IPS-NIHi11 (cell line): ENCODE data around the gene CIT.

Experiments
- DNase-seq: peaks from one replicate; pipeline ENCODE4 v3.0.0; 2012; ENCODE audit warnings: mixed read lengths, low spot score

The CIT gene

DNA sequence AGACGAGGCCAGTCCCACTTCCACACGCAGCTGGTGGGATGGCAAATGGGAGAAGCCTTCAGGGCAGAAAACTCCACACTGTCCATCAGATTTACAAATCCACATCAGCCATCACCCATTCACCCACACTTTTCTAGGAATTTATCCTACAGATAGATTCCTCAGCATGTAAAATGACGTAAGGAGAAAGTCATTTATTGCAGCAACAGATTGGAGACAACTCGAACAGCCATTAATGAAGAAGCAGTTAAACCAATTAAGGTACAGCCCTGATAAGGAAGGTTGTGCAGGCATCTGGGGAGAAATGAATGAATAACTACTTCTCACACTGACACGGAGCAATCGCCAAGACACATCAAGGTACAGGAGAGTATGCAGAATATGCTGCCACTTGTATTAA, 183.0 kb downstream of the CIT start:
- no peak for DNase-seq

DNA sequence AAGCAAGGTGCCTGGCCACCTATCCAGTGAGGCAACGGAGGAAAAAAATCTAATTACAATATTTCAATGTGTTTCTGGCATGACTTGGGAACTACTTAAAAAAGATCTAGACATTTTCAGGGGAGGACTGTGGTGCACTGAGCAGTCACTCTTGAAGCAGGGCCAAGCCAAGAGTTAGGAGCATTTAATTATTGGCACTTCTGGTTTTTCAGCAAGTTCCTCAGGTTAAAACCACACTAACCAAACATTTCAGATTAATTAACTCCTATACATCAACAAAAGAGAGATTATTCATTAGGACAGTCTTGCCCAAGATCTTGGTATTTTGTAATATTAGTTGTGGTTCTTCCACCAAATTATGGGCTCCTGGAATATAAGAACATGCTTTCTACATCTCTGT, 183.6 kb downstream of the CIT start:
- no peak for DNase-seq

DNA sequence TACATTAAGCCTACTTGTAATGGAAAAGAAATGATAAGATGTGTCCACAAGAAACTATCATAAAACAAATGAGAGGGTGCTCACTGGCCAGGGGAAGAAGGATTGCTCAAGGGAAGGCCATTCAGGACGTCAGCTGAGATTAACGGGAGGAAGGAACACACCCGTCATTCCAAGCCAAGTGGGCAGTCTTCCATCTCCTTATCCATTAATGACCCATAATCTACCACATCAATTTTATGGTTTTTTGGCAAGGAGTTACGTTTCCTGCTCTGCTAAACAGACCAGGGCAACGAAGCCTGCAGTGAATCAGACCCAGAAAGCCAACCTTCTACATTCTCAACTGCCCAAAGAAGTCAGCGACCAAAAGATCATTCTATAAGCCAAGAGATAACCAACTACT, 184.1 kb downstream of the CIT start:
- no peak for DNase-seq

DNA sequence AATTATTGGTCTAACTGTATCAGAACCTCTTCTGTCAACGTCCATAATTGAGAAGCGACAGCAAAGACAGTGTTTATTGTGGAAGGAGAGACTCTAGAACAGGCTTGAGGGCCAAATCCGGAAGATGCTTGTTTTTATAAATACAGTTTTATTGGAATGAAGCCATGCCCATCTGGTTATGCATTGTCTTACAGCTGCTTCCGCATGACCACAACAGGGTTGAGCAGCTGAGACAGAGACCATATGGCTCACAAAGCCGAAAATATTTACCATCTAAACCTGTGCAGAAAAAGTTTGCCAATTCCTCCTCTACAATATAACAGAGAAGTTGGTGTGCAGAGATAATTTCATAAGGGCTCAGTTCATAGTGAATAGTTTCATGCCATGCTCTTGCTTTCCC, 184.7 kb downstream of the CIT start:
- DNase-seq: no peak

DNA sequence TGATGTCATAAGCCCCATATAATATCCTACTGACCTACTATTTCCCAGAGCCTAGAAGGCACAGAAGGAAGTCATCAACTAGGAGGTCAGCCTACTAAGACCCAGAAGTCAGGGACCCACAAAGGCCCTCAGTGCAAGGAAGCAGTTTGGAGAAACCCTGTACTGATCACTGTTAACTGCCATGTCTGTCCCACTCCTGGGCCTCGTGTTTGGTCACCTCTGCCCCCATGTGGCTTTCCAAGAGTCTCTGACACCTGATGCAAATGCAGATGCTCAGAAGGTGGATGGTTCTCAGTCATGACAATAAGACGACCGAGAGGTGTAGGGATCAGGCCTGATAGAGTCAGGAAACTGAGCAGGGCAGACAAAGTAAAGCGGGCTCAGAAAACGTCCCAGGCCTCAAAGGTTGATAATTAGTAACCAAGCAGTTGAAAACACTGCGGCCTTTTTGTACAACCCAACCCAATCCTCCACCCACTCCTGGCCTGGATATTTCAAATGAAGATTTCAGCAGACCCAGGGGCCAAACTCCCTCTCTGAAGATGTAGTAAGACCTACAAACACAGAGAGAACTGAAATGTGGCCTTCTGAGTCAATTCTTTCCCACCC, 185.8 kb downstream of the CIT start:
- DNase-seq: no peak

DNA sequence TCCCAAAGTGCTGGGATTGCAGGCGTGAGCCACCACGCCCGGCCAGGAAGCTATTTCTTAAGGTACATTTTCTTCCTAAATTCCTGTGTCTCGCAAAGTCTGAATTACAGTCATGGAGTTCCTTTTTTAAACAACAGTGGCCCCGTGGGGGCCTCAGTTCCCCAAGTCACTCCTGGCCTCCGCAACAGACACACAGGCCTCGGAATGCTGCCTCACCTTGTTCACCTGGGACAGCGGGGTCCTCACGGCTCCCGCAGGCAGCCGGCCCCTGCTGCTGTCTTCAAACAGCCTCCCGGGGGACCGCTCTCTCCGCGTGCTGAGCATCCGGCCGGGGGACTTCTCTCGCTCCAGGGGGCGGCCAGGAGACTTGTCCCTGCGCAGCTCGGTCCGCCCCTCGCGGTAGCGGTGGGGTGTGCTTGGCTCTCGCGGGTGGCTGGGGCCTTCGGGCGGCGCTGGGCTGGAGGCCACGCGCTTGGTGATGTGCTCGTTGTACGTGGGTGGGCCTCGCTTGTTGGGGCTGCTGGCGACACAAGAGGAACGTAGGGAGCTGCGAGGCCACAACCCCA, 187.1 kb downstream of the CIT start:
- no peak for DNase-seq

DNA sequence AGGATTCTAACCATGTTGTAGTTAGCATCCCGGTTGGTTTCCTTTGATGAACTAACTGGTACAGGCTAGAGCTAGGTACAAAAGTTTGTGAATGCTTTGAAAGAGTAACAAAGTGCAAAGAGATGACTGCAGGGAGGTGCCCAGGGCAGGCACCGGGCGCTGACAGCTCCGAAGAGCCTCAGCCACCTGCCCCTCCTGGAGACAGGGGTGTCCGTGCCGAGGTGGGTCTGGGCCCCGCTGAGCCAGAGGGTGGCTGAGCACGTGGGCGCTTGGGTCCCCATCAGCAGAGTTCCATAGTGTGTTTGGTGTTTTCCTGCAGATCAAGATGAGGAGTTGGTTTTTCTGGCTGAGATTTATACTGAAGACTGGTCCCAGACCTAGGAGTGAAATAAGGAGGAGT, 189.2 kb downstream of the CIT start:
- no peak for DNase-seq

DNA sequence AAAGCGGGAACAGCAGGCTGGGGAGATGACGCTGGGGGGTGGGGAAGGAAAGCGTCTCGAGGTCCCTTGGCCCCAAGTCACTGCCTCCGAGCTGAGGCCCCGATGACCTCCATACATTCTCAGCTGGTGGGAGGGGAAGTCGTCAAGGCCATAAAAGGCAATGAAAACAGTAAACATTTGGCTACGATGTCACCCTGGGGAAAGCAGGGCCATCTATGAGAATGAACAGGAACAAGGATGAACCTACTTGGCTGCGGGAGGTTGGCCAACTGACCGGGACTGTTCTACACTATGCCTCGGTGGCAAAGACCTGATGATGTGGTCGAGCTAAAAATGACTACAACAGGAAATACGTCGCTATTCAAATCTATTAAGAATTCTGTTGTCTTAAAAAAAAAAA, 189.7 kb downstream of the CIT start:
- no peak for DNase-seq

DNA sequence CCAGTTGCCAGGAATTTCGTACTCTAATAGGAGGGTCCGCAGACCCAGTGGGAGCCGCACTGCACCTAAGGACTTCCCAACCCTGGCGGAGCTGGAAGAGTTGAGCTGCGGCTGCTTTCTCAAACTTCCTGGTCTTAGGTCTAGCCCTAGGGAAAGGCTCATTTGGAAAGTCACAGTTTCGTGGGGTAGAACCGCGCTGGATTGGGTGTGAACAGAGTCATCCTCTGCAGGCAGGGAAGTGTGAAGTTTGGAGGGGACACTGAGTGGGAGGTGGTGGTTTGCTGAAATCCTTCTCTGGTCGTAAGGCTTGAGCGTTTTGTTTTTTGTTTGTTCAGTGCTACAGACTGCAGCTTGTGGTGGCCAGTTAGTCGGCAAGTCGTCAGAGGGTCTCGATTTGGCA, 190.3 kb downstream of the CIT start:
- no peak for DNase-seq

DNA sequence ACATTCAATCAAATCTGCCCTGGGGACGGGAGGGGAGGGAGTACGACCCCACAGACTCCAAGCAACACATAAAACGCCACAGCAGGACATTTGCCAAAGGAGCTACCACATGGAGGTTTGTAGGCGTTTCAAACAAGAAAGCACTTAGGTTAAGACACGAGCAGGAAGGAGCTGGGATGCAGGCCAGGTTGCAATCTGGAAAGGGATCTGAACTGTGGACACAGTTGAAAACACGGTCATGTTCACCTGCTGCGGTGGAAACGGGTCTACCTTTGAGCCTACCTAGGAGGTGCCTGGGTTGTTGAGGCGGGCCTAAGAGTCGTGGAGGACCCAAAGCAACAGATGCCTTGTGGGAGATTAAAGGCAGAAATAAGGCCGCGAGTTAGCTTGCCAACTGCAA, 190.8 kb downstream of the CIT start:
- DNase-seq: no peak

DNA sequence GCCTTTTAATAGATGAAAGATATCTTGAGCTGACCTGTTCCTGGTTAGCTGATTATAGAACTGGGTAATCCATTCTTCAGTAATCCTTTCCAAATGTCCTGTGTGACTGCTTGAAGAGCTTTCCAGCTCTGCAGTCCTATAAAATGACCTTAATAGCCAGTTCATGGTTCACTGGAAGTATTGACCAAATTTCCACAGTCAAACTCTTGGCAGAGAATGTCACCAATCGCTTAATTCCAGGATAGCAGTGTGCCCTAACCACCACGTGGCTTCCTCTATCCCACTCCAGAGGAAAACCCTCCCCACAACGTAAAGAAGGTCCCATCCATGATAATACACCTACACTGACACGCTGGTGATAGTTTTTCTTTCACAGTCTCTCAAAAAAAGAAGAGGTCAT, 191.7 kb downstream of the CIT start:
- no peak for DNase-seq

DNA sequence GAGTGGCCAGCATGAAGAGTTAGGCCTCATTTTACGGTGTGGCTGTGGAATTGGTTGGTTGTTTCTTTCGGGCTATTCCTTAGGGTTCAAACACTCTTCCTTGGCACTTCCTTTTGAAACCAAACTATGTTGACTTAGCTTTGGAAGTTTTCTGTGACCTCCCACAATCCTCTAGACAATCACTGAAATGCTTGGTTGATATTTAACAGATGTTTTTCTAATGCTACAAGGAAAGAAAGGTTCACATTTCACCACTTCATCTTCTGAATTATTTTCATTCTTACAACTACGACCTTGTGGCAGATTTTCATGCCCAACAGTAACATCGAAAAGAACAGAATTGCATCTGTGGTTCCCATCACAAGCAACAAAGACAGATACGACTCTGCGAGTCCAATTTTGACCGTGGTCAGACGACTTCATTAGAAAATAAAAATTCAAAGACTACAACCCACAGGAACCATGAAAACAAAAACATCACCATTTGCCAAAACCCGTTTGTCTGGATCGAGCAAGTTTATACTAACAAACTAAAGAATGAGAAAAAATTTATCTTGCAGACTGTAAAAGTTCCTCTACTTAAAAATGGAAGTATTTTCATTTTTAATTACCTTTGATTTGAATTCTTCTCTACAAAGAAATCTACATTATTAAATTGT, 192.3 kb downstream of the CIT start:
- DNase-seq: no peak

DNA sequence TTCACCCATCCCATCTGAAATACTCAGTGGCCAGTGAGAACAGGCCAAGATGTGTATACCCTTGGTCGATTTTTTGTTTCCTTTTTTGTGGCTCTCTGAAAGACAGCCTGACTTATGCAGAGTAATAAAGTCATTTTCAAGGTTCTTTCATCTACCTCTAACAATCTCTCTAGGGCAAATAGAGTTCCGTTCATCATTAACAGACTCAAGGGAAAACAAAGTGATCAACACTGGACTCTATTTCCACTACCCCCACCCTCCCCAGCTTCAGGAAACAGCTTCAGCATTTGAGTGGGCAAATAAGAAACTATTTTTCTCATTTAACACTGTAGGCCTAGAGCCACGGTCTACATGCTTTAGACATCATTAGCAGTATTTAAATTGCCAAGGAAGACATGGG, 193.3 kb downstream of the CIT start:
- DNase-seq: no peak

DNA sequence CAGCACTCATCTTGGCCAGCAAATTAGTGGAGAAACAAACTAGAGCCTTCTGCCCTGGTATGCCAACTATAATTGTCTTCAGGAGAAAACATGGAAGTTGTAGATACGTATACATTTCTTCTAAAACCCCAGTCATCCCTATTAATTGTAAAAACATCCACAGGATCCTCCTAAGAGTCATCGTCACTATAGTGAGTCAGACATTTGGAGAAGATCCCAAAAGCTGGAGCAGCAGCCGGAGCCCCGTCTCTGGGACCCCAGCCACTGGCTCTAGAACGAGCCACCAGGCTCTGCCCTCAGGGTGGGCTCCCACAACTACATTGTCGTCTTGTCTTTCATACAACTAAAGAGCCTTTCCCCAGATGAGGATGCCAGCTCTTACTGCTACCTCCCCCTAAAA, 193.7 kb downstream of the CIT start:
- no peak for DNase-seq

DNA sequence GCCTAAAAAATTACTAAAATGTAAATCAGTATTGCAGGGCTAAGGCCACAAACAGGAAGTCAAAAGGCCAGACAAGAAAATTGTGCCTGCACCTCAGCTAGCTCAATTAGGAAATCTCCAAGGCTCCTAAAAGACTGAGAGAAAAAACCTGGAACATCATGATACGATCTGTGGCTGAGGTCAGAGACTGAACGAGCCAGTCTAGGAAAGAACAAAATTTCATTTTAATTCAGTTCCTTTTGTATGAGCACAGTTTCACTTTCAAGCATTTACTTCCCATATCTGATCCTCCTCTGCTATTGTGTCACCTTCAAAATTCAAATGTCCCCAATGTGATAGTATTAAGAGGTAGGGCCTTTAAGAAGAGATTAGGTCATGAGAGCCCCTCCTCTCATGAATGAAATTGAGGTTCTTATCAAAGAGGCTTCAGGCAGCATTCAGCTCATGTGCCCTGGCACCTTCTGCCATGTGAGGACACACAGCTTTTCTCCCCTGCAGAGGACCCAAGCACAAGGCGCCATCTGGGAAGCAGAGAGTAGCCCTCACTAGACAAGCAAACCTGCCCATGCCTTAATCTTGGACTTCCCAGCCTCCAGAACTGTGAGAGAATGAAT, 194.4 kb downstream of the CIT start:
- no peak for DNase-seq

DNA sequence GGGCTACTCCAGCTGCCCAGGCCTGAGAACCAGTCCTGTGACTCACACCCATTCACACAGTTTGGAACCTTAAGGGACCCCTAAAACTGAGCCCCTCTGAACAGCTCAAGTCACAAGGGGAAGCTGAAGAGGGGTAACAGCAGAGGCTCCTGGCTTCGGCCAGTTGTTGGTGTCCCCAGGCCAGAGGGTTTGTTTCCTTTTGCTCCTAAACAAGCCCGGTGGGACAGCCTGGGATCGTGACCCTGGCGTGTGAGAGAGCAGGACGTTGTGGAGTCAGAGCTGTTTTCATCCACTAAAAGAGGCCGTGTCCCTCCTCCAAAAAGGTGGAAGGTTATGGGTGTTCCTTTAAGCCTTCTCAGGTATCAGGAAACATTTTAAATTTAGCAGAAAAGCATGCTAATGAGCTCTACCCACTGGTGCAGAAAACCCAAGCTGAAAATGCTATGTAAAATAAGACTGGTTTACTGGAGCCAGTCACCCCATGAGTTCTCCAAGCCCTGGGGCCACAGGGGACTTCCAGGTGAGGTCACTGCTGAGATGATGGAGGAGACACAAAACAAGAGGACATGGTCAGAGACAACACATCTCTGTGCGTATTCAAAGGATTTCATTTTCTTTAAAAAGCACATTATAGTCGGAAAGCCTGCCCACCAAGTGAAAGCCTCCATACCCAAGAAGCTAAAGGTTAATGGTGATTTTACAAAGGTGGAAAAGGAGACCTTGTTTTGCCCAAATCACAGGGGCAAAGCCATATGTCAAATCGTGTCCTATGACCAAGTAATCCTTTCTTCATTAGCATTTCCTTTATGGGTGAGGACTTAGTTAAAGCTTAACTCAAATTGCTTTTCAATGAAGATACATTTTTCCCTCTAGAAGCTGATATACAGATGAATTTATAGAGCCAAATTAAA, 195.1 kb downstream of the CIT start:
- DNase-seq: no peak

DNA sequence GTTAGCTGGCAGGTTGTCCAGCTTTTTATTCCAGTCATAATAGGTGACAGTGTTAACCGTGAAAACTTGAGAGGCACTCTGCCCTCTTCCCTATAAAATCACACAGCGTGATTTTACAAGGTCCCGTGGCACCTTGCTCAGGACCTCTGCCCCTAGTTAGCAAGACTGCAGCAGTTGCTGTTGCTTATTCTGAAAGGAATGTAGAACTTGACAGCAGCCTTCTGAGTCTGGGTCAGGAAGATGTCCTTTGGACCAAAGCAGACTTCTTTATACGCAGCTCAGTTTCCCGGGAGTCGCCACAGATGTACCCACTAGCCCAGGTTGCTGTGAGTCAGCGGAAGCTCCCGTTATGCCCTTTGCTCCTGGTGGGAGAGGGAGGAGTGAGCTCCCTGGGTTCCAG, 196.0 kb downstream of the CIT start:
- DNase-seq: no peak

DNA sequence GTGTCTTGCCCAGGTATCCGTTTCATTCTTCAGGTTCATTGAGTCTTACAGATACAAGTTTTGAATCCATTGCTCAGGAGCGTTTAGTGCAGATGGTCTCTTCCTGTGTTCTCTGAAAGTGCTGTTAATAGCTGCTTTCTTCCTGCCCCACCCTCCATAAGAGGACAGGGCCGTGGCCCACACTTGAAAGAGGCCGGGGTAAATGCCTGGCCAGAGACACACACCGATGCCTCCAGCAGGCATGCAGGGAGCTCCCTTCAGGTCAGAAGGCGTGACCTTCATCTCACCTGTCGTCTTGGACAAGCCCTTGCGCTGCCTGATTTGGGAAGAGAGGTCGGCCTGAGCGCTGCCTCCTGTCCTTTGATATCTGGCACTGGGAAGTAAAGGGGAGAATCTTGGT, 197.6 kb downstream of the CIT start:
- DNase-seq: no peak

DNA sequence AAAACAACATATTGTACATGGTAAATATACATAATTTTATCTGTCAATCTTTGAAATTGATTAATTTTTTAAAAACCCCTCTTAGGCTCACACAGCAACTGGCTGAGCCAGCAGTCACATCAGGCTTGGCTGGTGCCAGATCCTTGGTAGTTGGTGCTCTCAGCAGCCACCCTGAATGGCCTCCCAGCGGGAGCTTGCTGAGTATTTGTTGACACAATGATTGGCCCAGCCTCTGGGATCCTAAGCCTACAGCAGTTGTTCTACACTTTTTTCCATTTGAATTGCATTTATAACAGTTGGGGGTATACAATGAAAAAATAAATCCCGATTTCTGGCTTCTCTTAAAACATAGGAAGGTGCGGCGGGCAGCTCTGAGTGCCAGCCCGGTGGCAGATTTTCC, 198.0 kb downstream of the CIT start:
- no peak for DNase-seq

DNA sequence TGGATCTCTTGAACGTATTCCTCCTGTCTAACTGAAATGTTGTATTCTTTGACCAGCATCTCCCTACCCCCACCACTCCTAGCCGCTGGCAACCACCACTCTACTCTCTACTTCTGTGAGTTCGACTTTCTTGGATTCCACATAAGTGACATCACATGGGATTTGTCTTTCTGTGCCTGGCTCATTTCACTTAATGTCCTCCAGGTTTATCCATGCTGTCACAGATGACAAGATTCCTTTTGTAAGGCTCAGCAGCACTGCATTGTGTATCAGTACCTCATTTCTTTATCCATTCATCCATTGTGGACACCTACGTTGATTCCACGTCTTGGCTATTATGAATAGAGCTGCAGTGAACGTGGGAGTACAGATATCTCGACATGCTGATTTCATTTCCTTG, 198.7 kb downstream of the CIT start:
- DNase-seq: no peak

DNA sequence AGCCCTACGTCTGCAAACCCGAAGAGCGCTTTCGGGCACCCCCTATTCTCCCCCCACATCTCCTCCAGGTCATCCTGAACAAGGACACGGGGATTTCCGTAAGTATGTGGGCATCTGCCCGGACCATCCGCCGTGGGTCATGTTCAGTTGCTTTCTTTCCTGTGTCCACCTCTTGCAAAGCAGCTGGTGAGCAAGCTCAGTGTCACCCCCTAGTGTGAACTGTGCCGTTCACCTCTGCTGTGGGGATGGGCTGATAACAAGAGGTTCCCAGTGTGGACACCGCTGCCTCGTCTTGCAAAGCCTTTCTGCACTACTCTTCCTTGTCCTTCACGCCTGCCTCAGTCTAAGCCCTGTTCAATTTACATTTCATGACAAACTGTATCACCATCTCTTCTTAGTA, 200.5 kb downstream of the CIT start:
- DNase-seq: no peak

DNA sequence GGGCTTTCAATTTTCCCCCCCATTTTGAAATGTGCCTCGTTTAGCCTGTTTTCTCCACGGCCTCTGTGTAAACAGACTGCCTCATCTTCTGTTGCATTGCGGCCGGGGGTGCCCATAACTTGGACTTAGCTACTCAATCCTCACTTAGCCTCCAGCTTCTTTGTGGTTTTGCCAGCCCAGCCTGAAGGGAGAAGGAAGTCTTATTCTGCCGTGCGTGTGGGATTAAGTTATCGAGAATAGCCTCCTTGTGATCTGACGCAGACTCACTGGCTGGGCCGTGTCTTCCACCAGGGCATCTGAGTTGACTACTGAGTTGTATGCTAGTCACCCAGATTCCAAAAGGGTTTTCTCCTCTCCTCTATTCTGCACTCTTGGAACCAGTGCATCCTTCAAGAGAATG, 201.1 kb downstream of the CIT start:
- no peak for DNase-seq

DNA sequence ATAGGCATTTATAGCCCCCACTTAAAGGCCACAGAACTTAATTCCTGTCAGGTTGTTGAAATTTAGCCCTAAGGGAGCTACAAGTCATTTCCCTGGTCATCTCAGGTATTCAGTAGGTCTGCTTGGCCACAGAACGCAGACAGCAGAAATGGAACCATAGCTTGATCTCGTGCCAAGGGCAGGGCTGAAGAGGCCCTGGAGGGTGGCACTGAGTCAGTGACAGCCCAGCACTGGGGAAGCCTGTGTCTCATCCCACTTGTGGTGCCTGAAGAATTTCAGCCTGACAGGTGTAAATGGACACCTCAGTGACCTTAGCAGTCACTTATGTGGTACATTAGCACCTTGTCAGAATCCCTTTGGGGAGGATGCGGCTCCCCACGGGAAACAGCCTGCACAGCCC, 202.6 kb downstream of the CIT start:
- no peak for DNase-seq
